Stimulated activated CD8-positive, alpha-beta memory T cell treated with anti-CD3 and anti-CD28 coated beads, Interleukin-12 subunit alpha, Interleukin-12 subunit beta, amount 100 ng/mL, for 24 hours (primary cell): ENCODE measurements around the gene CST6.
"Not testable (repeated sequence)": the region's sequence is repeated elsewhere in the genome, so short reads cannot be mapped to it uniquely, and the experiment has no call there.

Source experiments
- DNase-seq: peaks from one replicate; pipeline ENCODE4 v3.0.0-alpha.2; 2020; ENCODE audit errors: extremely low read depth

Gene CST6

DNA sequence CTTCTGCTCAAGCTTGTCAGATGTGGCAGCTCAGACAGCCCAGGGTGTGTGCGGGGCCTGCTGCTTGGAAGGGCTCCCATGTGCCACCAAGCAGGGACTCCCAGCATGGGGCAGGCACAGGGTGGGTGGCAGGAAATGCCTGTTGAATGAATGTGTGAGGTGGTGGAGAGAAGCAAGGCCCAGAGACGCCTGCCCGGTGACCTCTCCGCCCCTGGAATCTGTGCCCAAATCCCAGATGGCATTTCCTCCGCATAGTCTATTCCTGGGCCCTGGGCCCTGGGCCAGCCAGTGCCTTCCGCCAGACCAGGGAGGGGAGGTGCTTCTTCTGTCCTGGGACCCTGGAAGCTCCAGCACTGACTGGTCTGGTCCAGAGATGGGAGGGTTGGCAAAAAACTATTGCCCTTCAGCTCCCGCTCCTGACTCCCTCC lies 3.7 kb downstream of the CST6 start:
- DNase-seq, result no peak

DNA sequence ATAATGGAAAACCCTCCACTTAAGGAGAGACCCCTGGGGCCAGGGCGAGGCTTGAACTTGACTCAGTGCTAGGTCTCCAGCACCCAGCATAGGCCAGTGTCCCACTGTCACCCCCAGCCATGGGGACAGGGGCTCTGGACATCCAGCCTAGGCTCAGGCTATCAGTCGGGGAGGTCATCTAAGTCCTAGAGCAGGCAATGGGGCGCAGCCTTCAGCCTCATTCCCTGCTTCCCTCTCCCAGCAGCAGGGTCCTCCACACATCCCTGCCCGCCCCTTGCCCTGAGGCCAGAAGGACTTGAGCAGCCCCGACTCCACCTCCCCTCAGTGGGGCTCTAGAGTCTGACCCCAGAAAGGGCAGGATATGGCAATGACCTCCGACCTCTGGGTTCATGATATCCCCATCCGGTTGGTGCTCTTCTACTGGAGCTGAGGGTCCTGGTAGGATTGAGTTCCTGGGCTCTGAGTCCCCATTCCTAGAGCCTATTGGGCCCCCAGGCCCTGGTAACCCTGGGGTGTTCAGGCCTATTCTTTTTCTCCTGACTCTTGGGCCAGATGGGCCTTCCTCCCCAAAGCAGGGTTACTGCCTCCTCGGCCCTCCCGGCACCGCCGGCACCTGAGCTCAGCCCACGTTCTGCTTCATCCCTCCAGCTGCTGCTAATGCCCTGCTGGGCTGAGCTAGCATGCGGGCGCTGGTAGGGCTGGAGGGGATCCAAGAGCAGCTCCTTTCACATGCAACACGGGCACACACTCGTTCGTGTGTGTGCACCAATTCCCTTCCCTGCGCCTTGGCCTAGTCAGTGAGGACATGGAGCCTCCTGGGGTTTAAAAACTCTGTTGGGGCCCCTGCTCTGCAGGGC lies 4.4 kb downstream of the CST6 start:
- no peak for DNase-seq

DNA sequence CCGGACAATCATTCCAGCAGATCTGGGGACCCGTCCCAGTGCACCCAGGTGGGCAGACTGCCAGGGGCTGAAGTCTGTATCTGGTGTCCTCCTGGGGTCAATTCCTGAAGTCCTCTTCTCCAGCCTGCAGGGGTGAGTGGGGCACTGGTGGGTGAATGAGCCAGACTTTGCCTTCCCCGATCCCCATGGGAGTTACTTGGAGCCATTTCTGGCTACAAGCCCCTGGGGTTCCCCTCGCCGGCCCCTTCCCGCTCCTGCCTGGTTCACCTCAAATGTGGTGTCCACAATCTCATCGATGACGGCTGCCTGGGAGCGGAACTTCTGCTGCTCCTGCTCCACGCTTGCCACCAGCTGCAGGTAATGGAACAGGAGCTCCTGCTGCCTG lies 5.0 kb downstream of the CST6 start:
- no peak for DNase-seq

- no peak for DNase-seq
Measured at GRCh38 chr11:66017321-66017720, 5.5 kb downstream of the CST6 start.

DNA sequence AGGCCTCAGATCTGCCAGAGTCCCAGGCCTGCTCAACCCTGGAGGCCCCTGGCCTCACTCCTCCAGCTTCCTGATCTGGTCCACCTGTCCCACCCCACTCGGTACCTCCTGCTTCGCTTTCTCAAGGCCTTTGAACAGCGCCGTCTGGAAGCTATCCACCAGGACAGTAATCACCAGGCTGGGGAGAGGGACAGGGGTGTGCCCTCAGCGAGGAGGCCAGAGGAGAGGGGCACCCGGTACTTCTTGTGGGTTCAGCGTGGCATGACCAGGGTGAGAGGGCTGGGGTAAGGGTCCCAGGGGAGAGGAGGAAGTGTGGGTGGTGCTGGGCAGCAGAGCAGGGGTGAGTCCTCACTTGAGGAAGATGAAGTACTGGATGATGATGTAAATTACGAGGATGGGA lies 8.4 kb downstream of the CST6 start:
- no peak for DNase-seq

- no peak for DNase-seq
Measured at GRCh38 chr11:66020618-66021357, 9.0 kb downstream of the CST6 start.

GRCh38 chr11:66022401-66023185 lies 10.8 kb downstream of the CST6 start:
- peak; percentile 30 for DNase-seq

DNA sequence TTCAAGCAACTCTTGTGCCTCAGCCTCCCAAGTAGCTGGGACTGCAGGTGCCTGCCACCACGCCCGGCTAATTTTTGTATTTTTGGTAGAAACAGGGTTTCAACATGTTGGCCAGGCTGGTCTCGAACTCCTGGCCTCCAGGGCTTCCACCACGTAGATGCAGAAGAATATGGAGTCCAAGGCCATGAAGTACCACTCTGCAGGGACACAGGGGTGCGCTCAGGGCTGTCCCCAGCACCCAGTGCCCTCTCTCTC lies 11.3 kb downstream of the CST6 start:
- not testable (repeated sequence) for DNase-seq

DNA sequence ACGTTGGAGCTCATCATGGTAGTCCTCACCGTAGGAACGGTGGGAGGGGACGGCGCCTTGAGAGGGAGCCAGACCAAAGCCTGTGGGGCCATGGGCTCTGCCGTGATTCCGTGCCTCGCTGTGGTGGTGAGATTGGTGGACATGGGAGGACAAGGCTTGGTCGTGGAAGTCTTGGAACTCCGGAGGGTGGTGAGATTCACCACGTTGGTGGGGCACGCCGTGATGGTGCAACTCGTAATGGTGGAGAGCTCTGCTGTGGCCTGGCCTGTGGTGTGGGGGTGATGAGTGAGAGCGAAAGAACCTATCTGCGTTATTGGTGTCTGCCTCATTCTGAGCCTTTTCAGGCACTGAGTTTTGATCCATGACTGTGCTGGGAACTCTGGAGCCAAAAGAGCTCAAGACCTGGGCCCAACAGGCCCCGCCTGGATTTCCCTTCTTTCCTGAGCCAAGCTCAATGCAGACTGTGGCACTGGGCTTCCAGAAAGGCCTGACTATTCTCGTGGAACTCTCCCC lies 14.3 kb downstream of the CST6 start, which contains the start of gene CATSPER1:
Gene CATSPER1 (minus strand): TSS at position 463 of the 513 bp plus-strand sequence. CDS start 100 bp downstream, at position 363.
- no peak for DNase-seq

GRCh38 chr11:66032957-66033735 lies 21.3 kb downstream of the CST6 start:
- no peak for DNase-seq

DNA sequence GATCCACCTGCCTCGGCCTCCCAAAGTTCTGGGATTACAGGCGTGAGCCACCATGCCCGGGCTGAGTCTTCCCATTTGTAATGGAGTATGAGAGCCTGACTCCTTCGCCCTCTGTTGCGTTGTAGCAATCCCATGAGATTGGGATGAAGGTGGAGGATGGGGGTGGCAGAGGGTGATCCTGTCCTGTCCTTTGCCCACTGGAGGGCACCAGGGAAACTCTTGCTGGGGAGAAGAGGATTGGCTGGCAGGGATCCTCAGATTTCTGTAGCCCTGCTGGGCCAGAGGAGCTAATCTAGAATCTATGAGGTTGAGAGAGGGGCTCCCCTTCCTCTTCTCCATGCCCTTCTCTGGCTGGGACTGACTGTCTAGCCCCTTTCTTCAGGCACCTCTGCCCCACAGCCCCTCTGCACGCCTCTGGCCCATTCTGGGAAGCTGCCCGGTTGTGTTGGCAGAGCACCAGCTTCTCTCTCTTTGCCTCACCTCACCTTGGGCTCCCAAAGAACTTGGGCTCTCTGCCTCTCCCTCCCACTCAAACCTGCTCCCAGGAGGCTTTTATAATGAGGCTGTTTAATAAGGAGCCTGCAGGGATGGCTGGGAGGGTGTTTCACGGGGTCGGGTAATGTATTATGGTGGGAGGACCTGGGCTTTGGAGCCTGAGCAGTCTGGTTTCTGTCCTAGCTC lies 24.0 kb downstream of the CST6 start:
- no peak for DNase-seq

GRCh38 chr11:66036334-66036710 lies 24.5 kb downstream of the CST6 start:
- DNase-seq, result no peak

DNA sequence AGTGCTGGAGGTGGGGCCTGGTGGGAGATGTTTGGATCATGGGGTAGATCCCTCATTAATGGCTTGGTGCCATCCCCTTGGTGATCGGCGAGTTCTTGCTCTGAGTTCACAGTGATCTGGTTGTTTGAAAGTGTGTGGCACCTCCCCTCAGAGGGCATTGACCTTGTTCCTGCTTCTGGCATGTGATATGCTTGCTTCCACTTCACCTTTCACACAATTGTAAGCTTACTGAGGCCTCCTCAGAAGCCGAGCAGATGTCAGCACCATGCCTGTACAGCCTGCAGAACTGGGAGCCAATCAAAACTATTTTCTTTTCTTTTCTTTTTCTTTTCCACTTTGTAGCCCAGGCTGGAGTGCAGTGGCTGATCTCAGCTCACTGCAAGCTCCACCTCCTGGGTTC lies 25.5 kb downstream of the CST6 start:
- no peak for DNase-seq

DNA sequence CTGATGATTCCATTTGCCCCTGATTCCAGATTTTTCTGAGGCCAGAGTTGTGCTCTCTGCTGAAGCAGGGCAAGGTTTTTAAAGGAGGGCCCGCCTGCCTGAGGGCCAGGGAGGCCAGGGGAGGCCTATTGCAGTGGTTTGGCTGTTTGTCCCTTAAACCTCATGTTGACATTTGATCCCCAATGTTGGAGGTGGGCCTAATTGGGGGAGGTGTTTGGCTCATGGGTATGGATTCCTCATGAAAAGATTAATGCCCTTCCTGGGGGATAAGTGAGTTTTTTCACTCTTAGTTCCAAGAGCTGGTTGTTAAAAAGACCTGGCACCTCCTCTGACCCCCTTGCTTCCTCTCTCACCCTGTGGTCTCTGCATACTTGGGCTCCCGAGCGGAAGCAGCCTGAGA lies 28.0 kb downstream of the CST6 start:
- DNase-seq, result no peak

DNA sequence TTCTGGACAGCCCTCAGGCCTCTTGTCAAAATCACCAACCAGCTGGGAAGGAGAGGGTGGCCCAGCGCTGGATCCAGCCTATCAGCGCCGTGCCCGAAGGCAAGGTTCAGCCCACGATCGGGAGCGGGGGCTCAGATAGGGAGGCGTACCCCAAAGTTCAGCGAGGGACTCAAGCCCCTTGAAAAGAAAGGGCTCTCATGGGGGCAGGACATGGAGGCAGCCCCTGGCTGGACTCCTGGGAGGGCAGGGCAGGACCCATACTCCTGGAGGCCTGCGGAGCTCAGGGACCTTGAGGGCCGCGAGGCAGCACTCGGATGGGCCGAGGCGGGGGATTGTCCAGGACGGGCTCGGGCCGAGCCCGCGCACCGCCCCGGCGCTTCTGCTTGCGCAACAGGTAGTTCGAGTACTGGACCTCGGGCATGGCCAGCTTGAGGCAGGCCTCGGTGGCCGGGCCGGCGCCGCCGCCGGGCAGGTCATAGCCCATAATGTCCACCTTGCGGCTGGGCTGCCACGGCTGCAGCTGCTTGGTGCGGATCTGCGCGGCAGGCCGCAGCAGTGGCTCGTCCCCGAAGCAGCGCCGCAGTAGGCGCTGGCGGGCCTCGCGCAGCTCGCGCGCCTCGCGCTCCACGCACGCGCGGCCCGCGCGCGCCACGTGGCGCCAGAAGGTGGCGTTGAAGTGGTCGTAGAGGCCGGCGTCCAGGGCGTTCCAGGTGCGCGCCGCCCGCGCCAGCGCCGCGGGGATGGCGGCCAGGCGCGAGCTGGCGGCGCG lies 30.6 kb downstream of the CST6 start:
- DNase-seq, result no peak

DNA sequence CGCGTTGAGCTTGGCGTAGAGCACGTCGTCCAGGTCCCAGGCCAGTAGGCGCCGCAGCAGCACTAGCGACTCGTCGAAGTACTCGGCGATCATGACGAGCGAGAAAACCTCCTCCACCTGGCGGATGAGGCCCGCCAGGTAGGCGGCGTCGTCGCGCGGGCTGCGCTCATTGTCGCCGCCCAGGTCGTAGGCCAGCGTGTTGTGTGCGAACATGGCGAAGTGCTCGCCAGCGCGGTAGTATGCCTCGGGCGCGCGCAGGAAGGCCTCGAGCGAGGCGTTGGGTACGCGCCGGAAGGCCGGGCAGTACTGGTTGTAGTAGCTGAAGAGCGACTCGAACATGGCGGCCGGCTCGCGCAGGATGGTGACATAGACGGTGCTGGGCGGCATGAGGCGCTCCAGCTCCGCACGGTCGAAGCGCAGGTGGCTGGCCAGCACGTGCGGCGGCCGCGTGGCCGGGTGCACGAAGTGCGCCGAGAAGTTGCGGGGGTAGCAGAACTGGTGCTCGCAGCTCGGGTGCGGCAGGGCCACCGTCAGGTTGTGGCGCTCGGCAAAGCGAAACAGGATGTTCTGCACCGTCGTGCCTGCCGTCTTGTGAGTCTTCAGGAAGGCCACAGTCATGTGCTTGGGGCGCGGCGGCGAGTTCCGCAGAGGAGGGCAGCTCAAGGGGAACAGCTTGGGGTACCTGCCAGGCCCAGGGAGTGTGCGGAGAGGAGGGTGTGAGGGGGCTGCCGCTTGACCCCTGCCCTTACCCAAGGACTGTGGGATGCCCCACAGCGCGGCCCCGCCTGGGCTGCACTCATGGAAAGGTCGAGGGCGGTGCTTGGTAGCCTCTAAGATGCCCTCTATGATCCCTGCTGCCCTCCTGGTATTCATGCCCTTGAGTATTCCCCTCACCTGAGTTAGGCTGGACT lies 31.4 kb downstream of the CST6 start:
- no peak for DNase-seq

DNA sequence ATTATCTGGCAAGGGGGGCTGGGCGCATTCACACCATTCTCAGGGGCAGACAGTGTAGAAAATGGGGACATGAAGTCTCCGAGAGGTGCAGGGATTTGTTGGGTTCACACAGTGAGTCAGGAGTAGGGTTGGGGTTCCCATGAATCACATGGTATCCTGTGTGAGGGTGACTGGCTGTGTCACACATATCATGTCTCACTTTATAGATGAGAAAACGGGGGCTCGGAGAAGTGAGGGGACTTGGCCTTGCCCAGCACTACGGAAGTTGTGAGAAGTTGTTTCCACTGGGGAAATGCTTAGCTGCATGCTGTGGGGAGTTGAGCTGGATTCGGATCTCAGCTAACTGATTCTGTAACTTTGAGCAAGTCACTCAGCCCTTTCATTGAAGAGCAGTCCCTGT lies 32.9 kb downstream of the CST6 start:
- DNase-seq, result no peak

DNA sequence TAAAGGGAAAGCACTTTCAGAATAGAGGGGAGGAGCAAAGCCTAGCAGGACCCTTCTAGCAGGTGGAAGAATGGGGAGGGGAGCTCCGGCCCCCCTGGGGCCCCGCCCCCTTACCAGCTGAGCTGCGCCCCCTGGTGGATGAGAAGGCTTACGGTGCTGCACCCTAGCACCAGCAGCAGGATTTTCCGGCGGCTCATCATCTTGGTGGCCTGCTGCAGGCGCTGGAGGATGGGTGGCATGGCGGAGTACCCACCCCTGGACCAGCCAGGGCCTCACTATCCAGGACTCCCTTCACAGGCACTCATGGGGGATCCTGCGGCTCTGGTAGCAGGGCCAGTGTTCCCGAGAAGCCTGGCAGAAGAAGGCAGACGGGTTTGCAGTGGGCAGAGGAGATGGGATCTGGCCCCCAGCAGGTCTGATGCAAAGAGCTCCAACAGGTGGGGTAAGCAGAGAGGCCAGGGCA lies 33.4 kb downstream of the CST6 start:
- DNase-seq, result peak; percentile 68

DNA sequence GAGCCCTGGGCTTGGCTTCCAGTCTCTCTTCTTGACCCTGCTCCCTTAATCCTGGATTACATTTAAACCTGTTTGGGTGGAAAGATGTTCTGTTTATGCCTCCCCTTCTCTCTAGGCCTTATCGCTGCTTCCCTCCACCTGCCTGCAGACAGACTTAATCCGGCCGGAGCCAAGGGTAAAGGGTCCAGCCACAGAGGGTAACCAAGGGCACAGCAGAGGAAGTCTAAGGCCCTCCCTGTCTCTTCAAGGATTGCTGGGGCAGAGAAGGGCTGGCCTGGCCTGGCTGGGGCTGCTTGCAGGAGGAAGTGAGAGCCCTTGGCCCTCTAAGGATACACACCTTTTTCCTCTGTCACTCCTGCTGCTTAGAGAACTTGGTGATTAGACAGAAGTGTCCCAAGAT lies 35.1 kb downstream of the CST6 start:
- no peak for DNase-seq
